Esophagus squamous epithelium (tissue), 4 donors: ENCODE results near the gene DIAPH3.

Experiments used
- CTCF ChIP-seq, 6 experiments: fragments of 450-650 bp in 4 of 6; fragments of 200-600 bp in 2 of 6; sonication (generic) in 2 of 6; IDR thresholded peaks; one replicate each; pipeline ENCODE4 v1.5.1; 2016 to 2019; ENCODE audit warnings: antibody characterized with exemption in 6 of 6, mild to moderate bottlenecking in 4 of 6, moderate library complexity in 4 of 6
- POLR2A ChIP-seq, 4 donors: fragments of 450-650 bp; IDR thresholded peaks; one replicate each; pipeline ENCODE4 v1.6.1; 2017; ENCODE audit warnings: antibody characterized with exemption in 4 of 4, mild to moderate bottlenecking in 4 of 4, moderate library complexity in 3 of 4

GRCh38 chr13:59701261-59701660, 462.5 kb downstream of the DIAPH3 start:
- TF ChIP-seq CTCF (IDR thresholded peaks at IDR 0.05) (no peak), POLR2A (IDR thresholded peaks at IDR 0.05) (no peak)
